HL-60/S4 (cell line): ENCODE measurements around the gene PTPRR.

Experiments used
- in situ Hi-C: fragments of 300-500 bp; cut with MboI; formaldehyde crosslinking; loops from 2 replicates; pipeline ENCODE4 v1.14.3; 2022; ENCODE audit warnings: low sequenced_read_pairs

PTPRR gene

DNA sequence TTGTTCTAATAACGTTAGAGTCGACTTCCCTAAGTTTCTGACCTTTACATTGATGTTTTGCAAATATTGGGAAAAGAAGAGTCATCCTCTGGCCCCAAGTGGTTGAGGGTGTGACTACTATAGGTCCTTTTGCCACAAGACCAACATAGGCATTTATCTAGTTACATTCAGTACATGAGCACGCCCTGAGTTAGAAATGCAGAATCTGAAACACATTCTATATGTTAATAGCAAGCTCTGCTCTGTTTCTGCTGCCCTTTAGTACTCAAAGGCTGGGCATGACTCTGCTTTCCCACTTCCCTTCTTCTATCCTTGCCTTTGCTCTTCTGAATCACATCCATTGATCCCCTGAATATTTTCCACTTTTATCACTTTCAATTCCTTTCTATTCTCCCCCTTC is 168.2 kb downstream of the PTPRR start:
- in situ Hi-C loops = no loop called here

- in situ Hi-C loops = loop anchor here (25.0 kb wide), 1 partner anchor 863 kb away; no protein-coding TSS in a partner anchor
Measured at GRCh38 chr12:70749931-70750330, 170.6 kb downstream of the PTPRR start.

DNA sequence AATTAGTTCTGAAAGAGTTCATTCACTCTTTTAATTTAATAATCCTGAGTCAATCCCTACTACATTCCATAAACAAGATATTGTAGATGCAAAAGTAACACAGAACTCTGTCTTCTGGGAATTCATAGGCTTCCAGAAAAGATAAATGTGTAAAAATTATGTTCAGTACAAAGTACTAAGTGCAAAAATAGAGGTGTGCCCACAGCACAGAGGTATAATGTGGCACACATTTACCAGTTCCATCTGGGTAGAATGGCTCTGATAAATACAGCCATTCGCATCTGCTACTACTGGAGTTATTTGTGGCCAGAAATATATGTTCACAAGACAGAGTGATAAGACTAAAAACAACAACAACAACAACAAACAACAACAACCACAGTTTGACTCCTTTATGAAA is 171.7 kb downstream of the PTPRR start:
- in situ Hi-C loops = loop anchor here (25.0 kb wide), 1 partner anchor 862 kb away; no protein-coding TSS in a partner anchor

DNA sequence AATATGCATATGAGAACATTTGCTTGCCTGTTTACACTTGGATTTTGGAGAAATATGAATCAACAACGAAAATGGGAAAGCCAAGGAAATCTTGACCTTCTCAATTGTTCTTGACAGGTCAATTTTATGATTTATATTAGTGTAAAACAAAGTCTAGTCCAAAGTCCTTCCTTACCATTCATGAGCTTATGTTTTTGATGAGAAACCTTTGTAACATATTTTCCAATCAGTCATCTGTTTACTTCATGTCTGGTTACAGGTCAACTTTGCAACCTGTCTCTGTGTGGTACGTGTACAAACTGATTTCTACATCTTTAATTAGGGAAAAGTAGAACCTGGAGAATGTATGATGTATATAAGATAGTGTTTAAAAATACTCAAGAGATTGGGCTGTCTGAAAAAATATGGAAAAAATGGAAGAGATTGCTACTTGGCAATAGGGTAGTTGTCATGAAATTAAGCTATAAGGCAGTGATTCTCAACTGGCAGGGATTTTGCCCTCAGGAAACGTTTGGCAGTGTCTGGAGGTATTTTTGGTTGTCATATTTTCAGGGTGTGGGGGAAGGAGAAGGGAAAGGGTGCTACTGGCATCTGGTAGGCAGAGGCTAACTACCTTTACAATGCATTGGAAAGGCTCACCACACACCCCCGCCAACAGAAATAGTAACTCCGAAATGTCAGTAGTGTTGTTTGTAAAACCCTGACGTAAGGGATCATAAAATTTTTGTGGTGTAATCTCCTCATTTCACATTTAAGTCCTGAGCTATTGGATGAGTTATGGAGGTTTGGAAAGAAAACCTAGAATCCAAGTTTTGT is 172.9 kb downstream of the PTPRR start:
- in situ Hi-C loops = loop anchor here (25.0 kb wide), 1 partner anchor 860 kb away; no protein-coding TSS in a partner anchor

- in situ Hi-C loops = loop anchor here (25.0 kb wide), 1 partner anchor 858 kb away; no protein-coding TSS in a partner anchor
Measured at GRCh38 chr12:70745048-70745447, 175.5 kb downstream of the PTPRR start.

- in situ Hi-C loops = loop anchor here (25.0 kb wide), 1 partner anchor 857 kb away; no protein-coding TSS in a partner anchor
Measured at GRCh38 chr12:70744178-70744577, 176.4 kb downstream of the PTPRR start.

DNA sequence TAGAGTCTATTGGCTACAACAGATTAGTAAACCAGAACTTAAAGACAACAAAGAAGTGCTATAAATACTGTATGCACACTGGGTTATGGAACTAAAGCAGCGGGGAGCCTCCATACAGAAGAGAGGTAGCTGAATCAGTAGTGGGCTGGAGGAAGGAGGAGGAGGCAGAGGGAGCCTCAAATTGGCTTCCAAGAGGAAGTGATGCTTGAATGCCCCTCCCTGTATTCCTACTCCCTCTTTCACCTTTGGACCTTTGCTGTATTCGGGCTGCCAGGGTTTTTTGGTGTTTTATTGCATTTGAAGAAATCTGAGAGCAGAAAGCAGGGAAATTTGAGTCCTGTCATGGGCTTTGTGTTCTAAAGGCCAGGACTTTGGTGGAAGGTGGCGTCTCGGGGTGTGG is 179.3 kb downstream of the PTPRR start:
- in situ Hi-C loops = loop anchor here (25.0 kb wide), 1 partner anchor 854 kb away; no protein-coding TSS in a partner anchor

DNA sequence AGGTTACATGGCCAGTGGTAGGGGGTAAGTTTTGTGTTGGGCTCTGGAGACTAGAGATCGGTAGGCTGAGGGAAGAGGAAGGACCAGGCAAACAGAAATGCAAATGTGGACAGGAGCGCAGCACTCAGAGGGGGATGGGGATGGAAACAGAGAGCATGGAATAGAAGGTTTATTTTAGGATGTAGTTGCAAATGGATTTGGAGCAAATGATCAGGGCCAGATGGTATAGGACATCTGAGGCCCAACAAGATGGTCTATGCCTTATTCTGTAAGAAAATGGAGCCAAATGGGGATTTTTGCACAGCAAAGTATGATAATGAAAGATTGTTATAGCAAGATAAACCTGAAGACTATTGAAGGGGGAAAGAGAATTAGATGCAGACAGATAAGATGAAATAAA is 180.8 kb downstream of the PTPRR start:
- in situ Hi-C loops = loop anchor here (25.0 kb wide), 1 partner anchor 852 kb away; no protein-coding TSS in a partner anchor

GRCh38 chr12:70736351-70737133 is 184.0 kb downstream of the PTPRR start:
- in situ Hi-C loops = loop anchor here (25.0 kb wide), 1 partner anchor 849 kb away; no protein-coding TSS in a partner anchor

DNA sequence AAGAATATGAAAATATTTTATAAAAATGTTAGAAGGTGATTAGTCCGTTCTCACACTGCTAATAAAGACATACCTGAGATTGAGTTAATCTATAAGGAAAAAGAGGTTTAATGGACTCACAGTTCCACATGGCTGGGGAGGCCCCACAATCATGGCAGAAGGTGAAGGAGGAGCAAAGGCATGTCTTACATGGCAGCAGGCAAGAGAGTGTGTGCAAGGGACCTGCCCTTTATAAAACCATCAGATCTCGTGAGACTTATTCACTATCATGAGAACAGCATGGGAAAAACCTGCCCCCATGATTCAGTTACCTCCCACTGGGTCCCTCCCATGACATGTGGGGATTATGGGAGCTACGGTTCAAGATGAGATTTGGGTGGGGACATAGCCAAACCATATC is 185.3 kb downstream of the PTPRR start:
- in situ Hi-C loops = loop anchor here (25.0 kb wide), 1 partner anchor 848 kb away; no protein-coding TSS in a partner anchor

GRCh38 chr12:70733385-70733784 is 187.2 kb downstream of the PTPRR start:
- in situ Hi-C loops = loop anchor here (25.0 kb wide), 1 partner anchor 846 kb away; no protein-coding TSS in a partner anchor

DNA sequence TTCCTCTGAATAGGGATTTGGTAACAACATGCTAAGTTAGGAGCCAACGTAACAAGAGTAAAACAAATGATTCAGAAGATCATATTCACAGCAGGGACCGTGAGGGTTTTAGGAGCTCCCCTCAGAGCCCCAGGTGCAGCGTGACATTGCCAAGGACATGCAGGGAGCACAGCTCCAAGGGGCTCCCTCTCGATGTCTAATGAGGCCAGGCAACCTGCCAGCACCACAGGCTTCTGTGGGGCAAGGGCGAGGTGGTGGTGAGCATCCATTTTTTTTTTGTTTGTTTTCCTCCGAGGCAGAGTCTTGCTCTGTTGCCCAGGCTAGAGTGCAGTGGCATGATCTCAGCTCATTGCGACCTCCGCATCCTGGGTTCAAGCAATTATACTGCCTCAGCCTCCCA is 188.3 kb downstream of the PTPRR start:
- in situ Hi-C loops = loop anchor here (25.0 kb wide), 1 partner anchor 845 kb away; no protein-coding TSS in a partner anchor

- in situ Hi-C loops = loop anchor here (25.0 kb wide), 1 partner anchor 843 kb away; no protein-coding TSS in a partner anchor
Measured at GRCh38 chr12:70730675-70731180, 189.8 kb downstream of the PTPRR start.

- in situ Hi-C loops = no loop called here
Measured at GRCh38 chr12:70724444-70724843, 196.1 kb downstream of the PTPRR start.

GRCh38 chr12:70722584-70723343 is 197.8 kb downstream of the PTPRR start:
- in situ Hi-C loops = no loop called here

- in situ Hi-C loops = no loop called here
Measured at GRCh38 chr12:70721656-70722357, 198.7 kb downstream of the PTPRR start.

DNA sequence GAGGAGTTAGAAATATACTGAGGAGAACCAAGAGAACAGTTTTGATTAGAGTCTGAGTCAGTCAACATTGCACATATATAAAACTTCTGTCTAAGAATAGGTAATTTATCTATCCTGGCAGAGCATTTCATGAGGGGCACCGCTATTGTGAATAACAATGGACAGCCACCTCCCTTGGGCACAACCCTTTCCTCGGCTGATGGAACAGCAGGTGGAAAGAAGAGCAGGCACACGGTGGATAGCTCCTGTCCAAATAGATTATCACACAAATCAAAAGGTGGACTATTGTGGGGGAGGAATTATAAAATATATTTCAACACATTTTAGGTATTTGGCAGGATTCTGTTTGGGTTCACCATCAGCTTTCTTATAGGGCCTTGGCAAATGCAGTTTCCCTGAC is 199.3 kb downstream of the PTPRR start:
- in situ Hi-C loops = no loop called here

GRCh38 chr12:70719672-70720420 is 200.7 kb downstream of the PTPRR start:
- in situ Hi-C loops = no loop called here

- in situ Hi-C loops = no loop called here
Measured at GRCh38 chr12:70719071-70719470, 201.5 kb downstream of the PTPRR start.
